ENCODE data around the gene SLC41A2.
"Not testable (repeated sequence)": the region's sequence is repeated elsewhere in the genome, so short reads cannot be mapped to it uniquely, and the experiment has no call there.

Gene SLC41A2

GRCh38 chr12:104964167-104964855 is 6.2 kb upstream of the SLC41A2 start:
- no peak for DNase-seq (ENCODE audit: low read depth in 1 of 2, low spot score in 1 of 2)

GRCh38 chr12:104963757-104964156 is 5.7 kb upstream of the SLC41A2 start:
- no peak for DNase-seq (ENCODE audit: low read depth in 1 of 2, low spot score in 1 of 2)

DNA sequence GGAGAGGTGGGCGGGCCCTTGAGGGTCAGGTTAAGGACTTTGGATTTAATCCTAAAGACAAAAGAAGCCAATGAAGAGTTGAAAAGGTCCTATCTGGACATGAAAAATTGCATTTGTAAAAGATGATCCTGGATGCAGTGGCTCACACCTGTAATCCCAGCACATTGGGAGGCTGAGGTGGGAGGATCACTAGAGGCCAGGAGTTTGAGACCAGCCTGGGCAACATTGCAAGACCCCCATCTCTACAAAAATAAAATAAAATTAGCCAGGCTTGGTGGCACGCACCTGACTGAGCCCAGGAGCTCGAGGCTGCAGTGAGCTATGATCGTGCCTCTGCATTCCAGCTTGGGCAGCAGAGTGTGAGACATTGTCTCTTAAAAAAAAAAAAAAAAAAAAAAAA is 2.4 kb upstream of the SLC41A2 start:
- DNase-seq (ENCODE audit: low read depth in 1 of 2, low spot score in 1 of 2) = no peak

DNA sequence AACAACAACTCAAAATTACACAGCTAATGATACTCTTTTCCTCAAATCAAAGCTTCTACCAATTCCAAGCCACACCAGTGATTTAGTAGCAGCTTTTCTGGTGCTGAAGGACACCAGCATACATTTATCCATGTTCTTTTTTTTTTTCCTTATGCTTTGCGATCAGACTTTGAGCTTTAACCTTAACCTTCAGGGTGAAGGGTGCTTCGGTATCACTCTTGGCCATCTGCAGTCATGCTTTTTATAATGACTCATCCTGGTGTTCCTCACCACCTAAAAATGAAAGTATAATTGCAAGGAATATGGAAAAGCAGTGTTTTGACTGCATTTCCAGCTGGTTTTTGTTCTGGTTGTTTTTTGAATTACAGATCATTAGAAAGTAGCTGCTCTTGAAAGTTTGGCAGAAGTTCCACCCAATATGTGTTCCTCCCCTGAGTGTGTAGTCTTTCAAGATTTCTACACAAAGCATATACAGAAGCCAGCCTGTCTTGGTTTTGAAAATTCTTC is 1.3 kb upstream of the SLC41A2 start:
- no peak for DNase-seq (ENCODE audit: low read depth in 1 of 2, low spot score in 1 of 2)

DNA sequence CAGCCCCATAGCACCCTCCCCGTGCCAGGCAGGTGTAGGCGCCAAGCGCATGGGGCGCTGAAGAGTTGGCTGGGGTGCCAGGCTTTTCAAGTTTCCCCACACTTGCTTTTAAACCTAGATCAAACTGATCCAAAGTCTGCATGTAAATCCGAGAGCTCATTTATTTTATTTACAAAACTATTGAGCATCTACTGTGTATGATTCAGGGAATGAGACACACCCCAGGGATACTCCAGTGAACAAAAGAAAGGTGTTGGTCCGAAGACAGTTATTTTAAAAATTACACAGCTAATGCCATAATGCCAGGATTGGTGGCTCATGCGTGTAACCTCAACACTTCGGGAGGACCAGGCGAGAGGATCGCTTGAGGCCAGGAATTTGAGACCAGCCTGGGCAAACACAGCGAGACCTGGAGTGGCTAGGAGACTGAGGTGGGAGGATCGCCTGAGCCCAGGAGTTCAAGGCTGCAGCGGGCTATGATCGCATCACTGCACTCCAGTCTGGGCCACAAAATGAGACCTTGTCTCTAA is 780 bp upstream of the SLC41A2 start:
- DNase-seq (ENCODE audit: low read depth in 1 of 2, low spot score in 1 of 2) = no peak

DNA sequence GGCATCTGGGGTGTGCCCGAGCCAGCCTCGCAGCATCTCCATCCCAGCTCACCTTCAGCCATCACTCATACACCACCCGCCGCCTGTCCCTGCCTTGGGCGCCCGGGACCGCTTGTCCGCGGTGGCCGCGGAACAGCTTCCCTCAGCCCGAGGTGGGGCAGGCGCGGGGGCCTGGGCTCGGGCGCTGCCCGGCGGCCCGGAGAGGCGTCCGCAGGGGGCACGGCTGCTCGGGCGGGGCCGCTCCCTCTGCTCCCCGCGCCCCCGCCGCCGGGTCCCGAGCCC is 430 bp downstream of the SLC41A2 start:
- peak in 1 of 2 donors; percentile 6 for DNase-seq (ENCODE audit: low read depth in 1 of 2, low spot score in 1 of 2)

DNA sequence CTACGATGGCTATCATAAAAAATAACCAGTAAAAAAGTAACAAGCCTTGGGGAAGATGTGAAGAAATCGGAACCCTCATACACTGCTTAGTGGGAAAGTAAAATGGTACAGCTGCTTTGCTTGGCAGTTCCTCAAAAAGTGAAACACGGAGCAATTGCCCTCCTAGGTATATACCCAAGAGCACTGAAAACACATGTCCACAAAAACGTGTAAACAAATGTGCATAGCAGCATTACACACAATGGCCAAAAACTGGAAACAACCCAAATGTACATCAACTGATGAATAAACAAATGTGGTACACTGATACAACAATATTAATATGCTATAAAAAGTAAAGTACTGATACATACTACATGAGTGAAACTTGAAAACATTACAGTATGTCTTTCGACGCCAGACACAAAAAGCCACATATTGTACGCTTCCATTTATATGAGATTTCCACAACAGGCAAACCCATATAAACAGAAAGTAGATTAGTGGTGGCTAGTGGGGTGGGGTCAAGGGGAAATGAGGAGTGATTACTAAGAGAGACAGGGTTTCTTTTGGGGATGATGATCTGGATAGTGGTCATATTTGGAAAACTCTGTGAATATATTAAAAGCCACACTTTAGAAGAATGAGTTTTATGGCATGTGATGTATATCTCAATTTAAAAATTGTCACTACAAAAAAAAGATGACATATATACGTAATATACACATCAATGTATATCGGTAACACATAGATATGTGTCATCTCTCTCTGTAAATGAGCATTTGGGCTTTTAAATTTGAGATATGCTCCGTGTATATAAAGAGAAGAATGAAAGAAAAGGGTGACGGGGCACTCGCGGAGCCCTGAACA is 996 bp downstream of the SLC41A2 start:
- DNase-seq (ENCODE audit: low read depth in 1 of 2, low spot score in 1 of 2) = no peak

DNA sequence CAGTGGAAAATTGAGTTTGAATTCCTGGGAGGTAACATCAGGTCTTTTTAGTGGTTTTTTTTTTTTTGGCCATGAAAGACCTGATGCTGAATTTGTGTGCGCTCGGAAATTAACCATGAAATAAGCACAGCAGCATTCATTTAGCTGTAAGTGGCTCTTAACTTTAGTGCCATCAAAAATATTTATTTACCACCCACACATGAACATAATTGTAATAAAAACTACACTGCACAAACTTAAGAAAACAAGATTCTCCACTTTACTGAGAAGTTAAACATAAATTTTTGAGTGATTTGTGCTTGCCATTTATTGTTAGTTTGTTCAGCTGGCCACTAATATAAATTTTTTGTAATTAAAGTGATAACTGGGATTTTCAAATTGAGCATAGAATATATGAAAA is 2.4 kb downstream of the SLC41A2 start:
- no peak for DNase-seq (ENCODE audit: low read depth in 1 of 2, low spot score in 1 of 2)

GRCh38 chr12:104953323-104953722 is 4.8 kb downstream of the SLC41A2 start:
- no peak for DNase-seq (ENCODE audit: low read depth in 1 of 2, low spot score in 1 of 2)

DNA sequence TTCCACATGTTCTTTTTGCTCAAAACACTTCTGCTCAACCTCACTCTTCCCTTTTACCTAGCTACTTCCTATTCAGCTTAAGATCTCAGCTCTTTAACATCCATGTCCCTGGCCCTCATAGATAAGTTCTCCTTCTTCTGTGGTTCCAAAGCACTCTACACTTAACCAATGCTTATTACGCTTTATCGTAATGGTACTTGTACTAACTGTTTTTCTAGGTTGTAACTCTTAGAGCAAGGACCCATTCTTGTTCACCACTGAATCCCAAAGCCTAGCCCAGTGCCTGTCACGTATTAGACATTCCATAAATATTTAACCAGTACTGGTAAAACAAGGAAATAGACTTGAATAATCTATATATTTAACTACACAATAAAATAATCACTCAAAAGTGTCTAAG is 5.3 kb downstream of the SLC41A2 start:
- no peak for DNase-seq (ENCODE audit: low read depth in 1 of 2, low spot score in 1 of 2)

DNA sequence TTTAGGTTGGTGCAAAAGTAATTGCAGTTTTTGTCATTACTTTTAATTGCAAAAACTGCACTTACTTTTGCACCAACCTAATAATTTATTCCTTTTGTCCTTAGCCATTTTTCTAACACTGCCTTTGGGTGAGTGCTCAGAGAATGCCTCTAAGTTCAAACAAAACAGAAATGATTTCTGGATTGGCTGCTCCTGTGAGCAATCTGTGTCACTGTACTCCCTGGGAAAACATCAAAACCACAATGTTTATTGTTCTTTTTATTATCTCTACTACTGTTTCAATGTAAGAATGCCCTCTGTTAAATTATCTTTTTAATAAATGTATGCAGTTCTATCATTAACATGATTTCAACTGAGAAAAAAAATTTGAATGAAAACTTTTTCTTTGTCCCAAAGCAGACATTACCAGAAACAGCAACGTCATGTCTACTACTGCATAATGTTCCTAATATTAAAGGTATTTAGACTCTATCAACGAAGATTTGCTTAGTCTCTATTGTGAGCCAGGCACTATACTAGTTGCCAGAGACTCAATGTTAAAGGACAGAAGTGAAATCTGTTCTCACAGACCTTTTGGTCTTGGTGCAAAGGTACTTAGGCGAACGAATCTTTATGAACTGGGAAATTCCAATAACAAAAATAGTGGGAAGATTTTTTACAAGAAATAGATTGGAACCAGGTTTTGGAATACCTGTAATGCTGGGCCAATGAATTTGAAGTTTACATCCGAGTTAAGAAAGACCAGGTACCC is 6.2 kb downstream of the SLC41A2 start:
- no peak for DNase-seq (ENCODE audit: low read depth in 1 of 2, low spot score in 1 of 2)

DNA sequence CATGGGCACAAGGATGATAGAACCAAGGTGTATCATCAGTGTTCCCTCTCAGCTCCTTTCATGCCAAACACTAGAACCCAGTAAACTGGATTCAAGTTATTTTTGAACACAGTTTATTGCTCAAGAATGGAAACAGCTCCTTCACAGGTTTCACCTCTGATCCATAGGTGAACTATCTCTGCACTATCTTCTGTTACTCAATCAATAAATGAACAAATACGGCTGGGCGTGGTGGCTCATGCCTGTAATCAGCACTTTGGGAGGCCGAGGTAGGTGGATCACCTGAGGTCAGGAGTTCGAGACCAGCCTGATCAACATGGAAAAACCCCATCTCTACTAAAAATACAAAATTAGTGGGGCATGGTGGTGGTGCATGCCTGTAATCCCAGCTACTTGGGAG is 9.4 kb downstream of the SLC41A2 start:
- not testable (repeated sequence) for DNase-seq (ENCODE audit: low read depth in 1 of 2, low spot score in 1 of 2)

- DNase-seq (ENCODE audit: low read depth in 1 of 2, low spot score in 1 of 2) = no peak
Observed at GRCh38 chr12:104944252-104944651, 13.8 kb downstream of the SLC41A2 start.

DNA sequence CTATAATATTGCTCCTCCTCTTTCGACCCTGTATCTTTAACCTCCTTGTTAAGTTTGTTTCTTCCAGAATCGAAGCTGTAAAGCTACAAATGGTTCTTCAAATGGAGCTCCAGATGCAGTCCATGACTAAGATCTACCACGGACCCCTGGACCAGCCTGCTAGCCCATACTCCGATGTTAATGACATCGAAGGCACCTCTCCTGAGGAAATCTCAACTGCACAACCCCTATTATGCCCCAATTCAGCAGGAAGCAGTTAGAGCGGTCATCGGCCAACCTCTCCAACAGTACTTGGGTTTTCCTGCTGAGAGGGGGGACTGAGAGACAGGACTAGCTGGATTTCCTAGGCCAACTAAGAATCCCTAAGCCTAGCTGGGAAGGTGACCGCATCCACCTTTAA is 14.7 kb downstream of the SLC41A2 start:
- not testable (repeated sequence) for DNase-seq (ENCODE audit: low read depth in 1 of 2, low spot score in 1 of 2)

DNA sequence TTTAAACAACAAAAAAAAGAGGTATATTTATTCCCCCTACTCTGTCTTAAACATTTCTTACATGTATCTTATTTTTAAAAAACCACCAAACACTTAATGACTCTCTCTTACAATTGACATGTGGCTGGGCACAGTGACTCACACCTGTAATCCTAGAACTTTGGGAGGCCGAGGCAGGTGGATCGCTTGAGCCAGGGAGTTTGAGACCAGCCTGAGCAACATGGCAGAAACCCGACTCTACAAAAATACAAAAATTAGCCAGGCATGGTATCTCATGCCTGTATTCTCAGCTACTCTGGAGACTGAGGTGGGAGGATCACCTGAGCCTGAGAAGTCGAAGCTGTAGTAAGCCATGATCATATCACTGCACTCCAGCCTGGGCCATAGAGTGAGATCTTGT is 16.0 kb downstream of the SLC41A2 start:
- DNase-seq (ENCODE audit: low read depth in 1 of 2, low spot score in 1 of 2) = no peak

DNA sequence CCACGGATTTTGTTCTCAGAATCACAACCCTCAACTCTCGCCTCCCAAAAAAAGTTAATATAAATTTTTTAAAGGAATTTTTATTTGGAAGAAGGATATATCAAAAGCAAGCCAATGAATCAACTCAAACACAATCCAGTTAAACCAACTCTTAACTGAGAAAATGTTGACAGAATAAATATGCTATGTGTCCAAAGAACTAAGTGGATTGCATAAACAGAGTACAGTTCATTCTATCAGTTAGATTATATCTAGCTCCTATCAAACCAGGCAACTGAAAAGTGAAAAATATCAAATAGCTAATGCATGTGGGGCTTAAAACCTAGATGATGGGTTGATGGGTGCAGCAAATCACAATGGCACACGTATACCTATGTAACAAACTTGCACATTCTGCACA is 16.6 kb downstream of the SLC41A2 start:
- no peak for DNase-seq (ENCODE audit: low read depth in 1 of 2, low spot score in 1 of 2)

- no peak for DNase-seq (ENCODE audit: low read depth in 1 of 2, low spot score in 1 of 2)
Observed at GRCh38 chr12:104939089-104939488, 19.0 kb downstream of the SLC41A2 start.

- no peak for DNase-seq (ENCODE audit: low read depth in 1 of 2, low spot score in 1 of 2)
Observed at GRCh38 chr12:104938371-104938770, 19.7 kb downstream of the SLC41A2 start.

GRCh38 chr12:104935886-104936285 is 22.2 kb downstream of the SLC41A2 start:
- DNase-seq (ENCODE audit: low read depth in 1 of 2, low spot score in 1 of 2) = no peak

DNA sequence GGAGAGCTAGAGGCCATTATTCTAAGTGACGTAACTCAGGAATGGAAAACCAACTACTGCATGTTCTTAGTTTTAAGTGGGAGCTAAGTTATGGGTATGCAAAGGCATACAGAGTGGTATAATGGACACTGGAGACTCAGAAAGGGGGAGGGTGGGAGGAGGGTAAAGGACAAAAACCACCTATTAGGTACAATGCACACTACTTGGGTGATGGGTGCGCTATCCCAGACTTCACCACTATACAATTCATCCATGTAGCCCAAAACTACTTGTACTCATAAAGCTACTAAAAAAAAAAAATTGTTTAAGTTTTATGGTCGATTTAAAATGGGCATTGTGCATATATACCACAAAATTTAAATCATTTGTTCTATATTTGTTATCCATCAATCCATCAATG is 24.3 kb downstream of the SLC41A2 start:
- DNase-seq (ENCODE audit: low read depth in 1 of 2, low spot score in 1 of 2) = no peak

DNA sequence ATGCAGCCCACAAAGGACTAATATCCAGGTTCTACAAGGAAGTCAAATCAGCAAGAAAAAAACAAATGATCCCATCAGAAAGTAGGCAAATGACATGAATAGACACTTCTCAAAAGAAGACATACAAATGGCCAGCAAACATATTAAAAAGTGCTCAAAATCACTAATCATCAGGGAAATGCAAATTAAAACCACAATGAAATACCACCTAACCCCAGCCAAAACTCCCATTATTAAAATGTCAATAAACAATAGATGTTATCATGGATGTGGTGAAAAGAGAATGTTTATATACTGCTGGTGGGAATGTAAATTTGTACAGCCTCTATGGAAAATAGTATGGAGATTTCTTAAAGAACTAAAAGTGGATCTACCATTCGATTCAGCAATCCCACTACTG is 25.0 kb downstream of the SLC41A2 start:
- DNase-seq (ENCODE audit: low read depth in 1 of 2, low spot score in 1 of 2) = no peak
